ENCODE measurements around the gene ADAMTS2. TPM values are rescaled to one million over a fixed set of nuclear protein-coding genes. Genes with fewer than 3 reads are reported as not detected.

The ADAMTS2 gene
- total and polyA plus RNA-seq, 2 of the 8 experiments (the other 6 are each of a cell fraction or from before 2014, with no cell fraction given), result 6.6 to 7.3 TPM

DNA sequence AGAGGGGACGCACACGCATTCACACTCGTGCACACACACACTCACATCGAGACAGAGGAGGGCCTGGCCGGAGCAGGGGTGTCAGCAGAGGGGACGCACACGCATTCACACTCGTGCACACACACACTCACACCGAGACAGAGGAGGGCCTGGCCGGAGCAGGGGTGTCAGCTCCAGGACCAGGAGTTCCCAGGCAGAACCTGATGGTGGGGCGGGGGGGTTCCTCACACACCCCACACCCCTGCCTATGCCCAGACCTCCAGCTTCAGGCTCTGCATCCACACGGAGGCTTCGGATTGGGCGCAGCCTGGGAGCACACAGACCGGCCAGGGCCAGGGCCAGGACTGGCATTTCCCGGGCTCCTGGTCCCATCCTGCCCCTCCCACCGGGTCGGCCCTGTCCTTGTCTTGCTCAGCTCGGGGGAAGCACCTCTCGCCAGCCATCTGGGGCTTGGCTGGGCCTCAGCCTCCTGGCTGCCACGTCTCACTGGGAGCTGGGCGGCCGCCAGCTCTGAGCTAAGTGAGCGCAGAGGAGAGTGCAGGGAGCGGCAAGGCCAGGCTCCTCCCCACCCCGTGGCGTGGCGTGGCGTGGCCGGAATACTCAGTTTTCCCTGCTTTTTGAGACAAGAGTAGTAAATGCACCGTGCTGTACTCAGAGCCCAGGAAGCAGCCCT is 31.3 kb downstream of the ADAMTS2 start (continued):
- TF ChIP-seq TBP (IDR thresholded peaks at IDR 0.05; ENCODE audit: low read depth, low read length), result no peak
- no peak for TF ChIP-seq RXRA (IDR thresholded peaks at IDR 0.05; ENCODE audit: insufficient read depth, low read depth, low read length)
- TF ChIP-seq RNF2 (IDR thresholded peaks at IDR 0.05; ENCODE audit: borderline replicate concordance, low read depth, low read length, missing control alignments, poor library complexity, severe bottlenecking), result no peak
- TF ChIP-seq POU5F1 (IDR thresholded peaks at IDR 0.05; ENCODE audit: low read depth, low read length), result no peak
- no peak for TF ChIP-seq SIX5 (IDR thresholded peaks at IDR 0.05; ENCODE audit: low read depth, low read length)
